ENCODE measurements around the gene TCP1.
A peak's percentile ranks its signal among the peaks of the same experiment; 100 is the strongest.

The TCP1 gene

DNA sequence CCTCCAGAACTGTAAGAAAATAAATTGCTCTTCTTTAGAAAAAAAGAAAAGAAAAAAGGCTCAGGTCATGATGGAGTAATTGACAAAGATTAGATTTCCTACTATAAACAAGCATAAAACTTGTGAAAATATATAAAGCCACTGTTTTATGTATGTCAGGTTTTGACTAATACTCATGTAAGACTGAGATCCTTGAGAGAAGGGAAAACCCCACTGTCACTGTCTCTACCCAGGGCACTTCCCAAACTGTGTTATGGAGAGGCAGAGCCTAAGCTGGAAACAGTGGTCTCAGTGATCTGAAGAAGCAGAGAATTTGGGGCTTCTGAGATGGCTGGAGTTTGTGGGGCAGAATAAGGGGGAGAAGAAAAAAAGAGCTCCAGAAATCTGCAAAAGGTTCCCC, 19.9 kb downstream of the TCP1 start:
- no peak for ATAC-seq
- TF ChIP-seq TCF4 (CRISPR knock-in tag; IDR thresholded peaks at IDR 0.05; ENCODE audit: borderline replicate concordance) (no peak), RARB (CRISPR knock-in tag; IDR thresholded peaks at IDR 0.05) (no peak), ZC3H10 (CRISPR knock-in tag; IDR thresholded peaks at IDR 0.05) (no peak), ZNF8 (CRISPR knock-in tag; IDR thresholded peaks at IDR 0.05) (no peak), ZNF70 (CRISPR knock-in tag; IDR thresholded peaks at IDR 0.05) (no peak), TOX (CRISPR knock-in tag; IDR thresholded peaks at IDR 0.05; ENCODE audit: borderline replicate concordance) (no peak), ARNTL (CRISPR knock-in tag; IDR thresholded peaks at IDR 0.05; ENCODE audit: borderline replicate concordance, low read depth) (no peak), SNAI2 (CRISPR knock-in tag; IDR thresholded peaks at IDR 0.05) (no peak), GLIS3 (CRISPR knock-in tag; IDR thresholded peaks at IDR 0.05) (no peak), ZFP30 (CRISPR knock-in tag; IDR thresholded peaks at IDR 0.05) (no peak), ZNF565 (CRISPR knock-in tag; conservative IDR thresholded peaks at IDR 0.05; ENCODE audit: low read depth) (no peak)
- TF ChIP-seq, protein P1, sequence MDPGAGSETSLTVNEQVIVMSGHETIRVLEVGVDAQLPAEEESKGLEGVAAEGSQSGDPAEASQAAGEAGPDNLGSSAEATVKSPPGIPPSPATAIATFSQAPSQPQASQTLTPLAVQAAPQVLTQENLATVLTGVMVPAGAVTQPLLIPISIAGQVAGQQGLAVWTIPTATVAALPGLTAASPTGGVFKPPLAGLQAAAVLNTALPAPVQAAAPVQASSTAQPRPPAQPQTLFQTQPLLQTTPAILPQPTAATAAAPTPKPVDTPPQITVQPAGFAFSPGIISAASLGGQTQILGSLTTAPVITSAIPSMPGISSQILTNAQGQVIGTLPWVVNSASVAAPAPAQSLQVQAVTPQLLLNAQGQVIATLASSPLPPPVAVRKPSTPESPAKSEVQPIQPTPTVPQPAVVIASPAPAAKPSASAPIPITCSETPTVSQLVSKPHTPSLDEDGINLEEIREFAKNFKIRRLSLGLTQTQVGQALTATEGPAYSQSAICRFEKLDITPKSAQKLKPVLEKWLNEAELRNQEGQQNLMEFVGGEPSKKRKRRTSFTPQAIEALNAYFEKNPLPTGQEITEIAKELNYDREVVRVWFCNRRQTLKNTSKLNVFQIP (CRISPR knock-in tag; IDR thresholded peaks at IDR 0.05; ENCODE audit: borderline replicate concordance, low read depth): no peak
- TF ChIP-seq, protein P2, sequence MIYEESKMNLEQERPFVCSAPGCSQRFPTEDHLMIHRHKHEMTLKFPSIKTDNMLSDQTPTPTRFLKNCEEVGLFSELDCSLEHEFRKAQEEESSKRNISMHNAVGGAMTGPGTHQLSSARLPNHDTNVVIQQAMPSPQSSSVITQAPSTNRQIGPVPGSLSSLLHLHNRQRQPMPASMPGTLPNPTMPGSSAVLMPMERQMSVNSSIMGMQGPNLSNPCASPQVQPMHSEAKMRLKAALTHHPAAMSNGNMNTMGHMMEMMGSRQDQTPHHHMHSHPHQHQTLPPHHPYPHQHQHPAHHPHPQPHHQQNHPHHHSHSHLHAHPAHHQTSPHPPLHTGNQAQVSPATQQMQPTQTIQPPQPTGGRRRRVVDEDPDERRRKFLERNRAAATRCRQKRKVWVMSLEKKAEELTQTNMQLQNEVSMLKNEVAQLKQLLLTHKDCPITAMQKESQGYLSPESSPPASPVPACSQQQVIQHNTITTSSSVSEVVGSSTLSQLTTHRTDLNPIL (CRISPR knock-in tag; IDR thresholded peaks at IDR 0.05; ENCODE audit: low read depth): no peak

GRCh38 chr6:159766906-159767305, 22.5 kb downstream of the TCP1 start:
- no peak for ATAC-seq

DNA sequence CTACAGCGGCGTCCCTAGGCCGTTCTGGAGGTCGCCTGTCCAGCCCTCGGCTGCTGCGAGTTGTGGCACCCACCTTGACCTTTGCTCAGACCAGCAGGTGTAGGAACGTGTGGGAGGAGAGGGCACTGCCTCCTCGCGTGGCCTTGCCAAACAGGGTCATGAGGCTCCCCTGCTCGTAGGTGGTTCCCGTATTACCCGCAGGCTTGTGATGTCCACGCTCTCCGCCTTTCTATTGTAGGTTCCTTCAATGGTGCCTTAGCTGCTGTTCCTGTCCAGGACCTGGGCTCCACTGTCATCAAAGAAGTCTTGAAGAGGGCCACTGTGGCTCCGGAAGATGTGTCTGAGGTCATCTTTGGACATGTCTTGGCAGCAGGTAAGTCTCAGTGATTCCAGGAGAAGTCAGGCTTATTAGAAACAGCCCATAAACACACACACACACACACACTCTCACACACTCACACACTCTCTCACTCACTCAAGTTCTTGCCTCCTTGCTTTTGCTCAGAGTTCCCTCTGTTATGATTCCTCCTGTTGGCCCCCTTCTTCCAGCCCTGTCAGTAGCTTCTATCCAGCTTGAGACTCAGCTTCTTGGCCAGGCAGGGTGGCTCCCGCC, 26.6 kb downstream of the TCP1 start:
- TF ChIP-seq, protein P3, sequence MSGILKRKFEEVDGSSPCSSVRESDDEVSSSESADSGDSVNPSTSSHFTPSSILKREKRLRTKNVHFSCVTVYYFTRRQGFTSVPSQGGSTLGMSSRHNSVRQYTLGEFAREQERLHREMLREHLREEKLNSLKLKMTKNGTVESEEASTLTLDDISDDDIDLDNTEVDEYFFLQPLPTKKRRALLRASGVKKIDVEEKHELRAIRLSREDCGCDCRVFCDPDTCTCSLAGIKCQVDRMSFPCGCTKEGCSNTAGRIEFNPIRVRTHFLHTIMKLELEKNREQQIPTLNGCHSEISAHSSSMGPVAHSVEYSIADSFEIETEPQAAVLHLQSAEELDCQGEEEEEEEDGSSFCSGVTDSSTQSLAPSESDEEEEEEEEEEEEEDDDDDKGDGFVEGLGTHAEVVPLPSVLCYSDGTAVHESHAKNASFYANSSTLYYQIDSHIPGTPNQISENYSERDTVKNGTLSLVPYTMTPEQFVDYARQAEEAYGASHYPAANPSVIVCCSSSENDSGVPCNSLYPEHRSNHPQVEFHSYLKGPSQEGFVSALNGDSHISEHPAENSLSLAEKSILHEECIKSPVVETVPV (CRISPR knock-in tag; IDR thresholded peaks at IDR 0.05): no peak
- no peak for TF ChIP-seq BACH2 (CRISPR knock-in tag; IDR thresholded peaks at IDR 0.05; ENCODE audit: borderline replicate concordance)
- no peak for TF ChIP-seq ZC3H10 (CRISPR knock-in tag; IDR thresholded peaks at IDR 0.05)
- no peak for TF ChIP-seq ZNF565 (CRISPR knock-in tag; conservative IDR thresholded peaks at IDR 0.05; ENCODE audit: low read depth)
- TF ChIP-seq SNAI2 (CRISPR knock-in tag; IDR thresholded peaks at IDR 0.05): no peak
- TF ChIP-seq ZNF70 (CRISPR knock-in tag; IDR thresholded peaks at IDR 0.05): no peak
- no peak for TF ChIP-seq ZNF8 (CRISPR knock-in tag; IDR thresholded peaks at IDR 0.05)
- no peak for TF ChIP-seq TSHZ2 (CRISPR knock-in tag; IDR thresholded peaks at IDR 0.05)
- TF ChIP-seq, protein P4, sequence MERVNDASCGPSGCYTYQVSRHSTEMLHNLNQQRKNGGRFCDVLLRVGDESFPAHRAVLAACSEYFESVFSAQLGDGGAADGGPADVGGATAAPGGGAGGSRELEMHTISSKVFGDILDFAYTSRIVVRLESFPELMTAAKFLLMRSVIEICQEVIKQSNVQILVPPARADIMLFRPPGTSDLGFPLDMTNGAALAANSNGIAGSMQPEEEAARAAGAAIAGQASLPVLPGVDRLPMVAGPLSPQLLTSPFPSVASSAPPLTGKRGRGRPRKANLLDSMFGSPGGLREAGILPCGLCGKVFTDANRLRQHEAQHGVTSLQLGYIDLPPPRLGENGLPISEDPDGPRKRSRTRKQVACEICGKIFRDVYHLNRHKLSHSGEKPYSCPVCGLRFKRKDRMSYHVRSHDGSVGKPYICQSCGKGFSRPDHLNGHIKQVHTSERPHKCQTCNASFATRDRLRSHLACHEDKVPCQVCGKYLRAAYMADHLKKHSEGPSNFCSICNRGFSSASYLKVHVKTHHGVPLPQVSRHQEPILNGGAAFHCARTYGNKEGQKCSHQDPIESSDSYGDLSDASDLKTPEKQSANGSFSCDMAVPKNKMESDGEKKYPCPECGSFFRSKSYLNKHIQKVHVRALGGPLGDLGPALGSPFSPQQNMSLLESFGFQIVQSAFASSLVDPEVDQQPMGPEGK (CRISPR knock-in tag; IDR thresholded peaks at IDR 0.05; ENCODE audit: borderline replicate concordance): no peak
- TF ChIP-seq ISL1 (CRISPR knock-in tag; IDR thresholded peaks at IDR 0.05): no peak
- no peak for TF ChIP-seq TCF4 (CRISPR knock-in tag; IDR thresholded peaks at IDR 0.05; ENCODE audit: borderline replicate concordance)
- no peak for TF ChIP-seq RARB (CRISPR knock-in tag; IDR thresholded peaks at IDR 0.05)
- TF ChIP-seq TOX (CRISPR knock-in tag; IDR thresholded peaks at IDR 0.05; ENCODE audit: borderline replicate concordance): no peak
- no peak for TF ChIP-seq CSDC2 (CRISPR knock-in tag; IDR thresholded peaks at IDR 0.05)
- no peak for TF ChIP-seq ZFP3 (CRISPR knock-in tag; IDR thresholded peaks at IDR 0.05)
- no peak for TF ChIP-seq OSR1 (CRISPR knock-in tag; IDR thresholded peaks at IDR 0.05)

More at GRCh38 chr6:159766906-159767305, 22.5 kb downstream of the TCP1 start:
- TF ChIP-seq BACH2 (CRISPR knock-in tag; IDR thresholded peaks at IDR 0.05; ENCODE audit: borderline replicate concordance): no peak
- TF ChIP-seq, protein P2 (CRISPR knock-in tag; IDR thresholded peaks at IDR 0.05; ENCODE audit: low read depth): no peak
- TF ChIP-seq CSDC2 (CRISPR knock-in tag; IDR thresholded peaks at IDR 0.05): no peak
- TF ChIP-seq SNAI2 (CRISPR knock-in tag; IDR thresholded peaks at IDR 0.05): no peak
- no peak for TF ChIP-seq OSR1 (CRISPR knock-in tag; IDR thresholded peaks at IDR 0.05)
- no peak for TF ChIP-seq RARB (CRISPR knock-in tag; IDR thresholded peaks at IDR 0.05)
- TF ChIP-seq ZNF565 (CRISPR knock-in tag; conservative IDR thresholded peaks at IDR 0.05; ENCODE audit: low read depth): no peak
- TF ChIP-seq ZNF70 (CRISPR knock-in tag; IDR thresholded peaks at IDR 0.05): no peak
- TF ChIP-seq, protein P1 (CRISPR knock-in tag; IDR thresholded peaks at IDR 0.05; ENCODE audit: borderline replicate concordance, low read depth): no peak
- no peak for TF ChIP-seq TOX (CRISPR knock-in tag; IDR thresholded peaks at IDR 0.05; ENCODE audit: borderline replicate concordance)

More for the DNA sequence above, 26.6 kb downstream of the TCP1 start:
- ATAC-seq: peak; percentile 2; the same call in 2 of the 3 replicates
